OCI-LY7 (cell line): ENCODE data around the gene LYPD5. TPM values are rescaled to one million over a fixed set of nuclear protein-coding genes. Genes with fewer than 3 reads are reported as not detected.

Source experiments
- BruUV-seq: library from RNA; stranded (reverse); fragments of 400-500 nt; replicated peaks from 2 replicates; lab custom pipeline; 2021; lab: Mats Ljungman, UMichigan
- CTCF ChIA-PET: fragments of 300-600 bp; sonication (Branson Sonifier 250); formaldehyde crosslinking; loops from one replicate; lab custom pipeline; 2022; ENCODE audit warnings: antibody characterized with exemption; ENCODE audit not compliant: unreplicated experiment; lab: Charles Lee
- POLR2A ChIA-PET: fragments of 300-600 bp; sonication (Branson Sonifier 250); formaldehyde crosslinking; loops from one replicate; lab custom pipeline; 2022; ENCODE audit warnings: antibody characterized with exemption; lab: Charles Lee
- DNase-seq: peaks from one replicate; pipeline ENCODE4 v3.0.0-alpha.2; 2015; ENCODE audit warnings: low spot score
- H2AFZ ChIP-seq: fragments of 200-600 bp; sonication (generic), shearing (Covaris generic); 2 replicates; pipeline ENCODE4 v1.6.1; 2014; ENCODE audit warnings: mild to moderate bottlenecking, antibody characterized with exemption, low read length, moderate library complexity
- H3K27ac ChIP-seq: fragments of 200-600 bp; sonication (generic); 2 replicates; pipeline ENCODE4 v1.5.1; 2014; ENCODE audit warnings: mixed run types, low read depth, mild to moderate bottlenecking, moderate library complexity, low read length, inconsistent platforms; ENCODE audit not compliant: poor library complexity, severe bottlenecking
- H3K36me3 ChIP-seq: fragments of 200-600 bp; sonication (generic); 2 replicates; pipeline ENCODE4 v1.6.1; 2014; ENCODE audit warnings: mild to moderate bottlenecking, antibody characterized with exemption, low read length, moderate library complexity, mixed read lengths; ENCODE audit not compliant: insufficient read depth
- H3K4me1 ChIP-seq: fragments of 200-600 bp; sonication (generic); 2 replicates; pipeline ENCODE4 v1.5.1; 2014; ENCODE audit warnings: mild to moderate bottlenecking, low read length; ENCODE audit not compliant: insufficient read depth, poor library complexity, severe bottlenecking
- H3K4me2 ChIP-seq: fragments of 200-600 bp; sonication (generic); 2 replicates; pipeline ENCODE4 v1.6.1; 2014; ENCODE audit warnings: mild to moderate bottlenecking, low read length
- H3K4me3 ChIP-seq: fragments of 200-600 bp; sonication (generic); 2 replicates; pipeline ENCODE4 v1.5.1; 2014; ENCODE audit warnings: mild to moderate bottlenecking, low read depth, low read length; ENCODE audit not compliant: poor library complexity, severe bottlenecking
- H3K79me2 ChIP-seq: fragments of 200-600 bp; sonication (generic); 2 replicates; pipeline ENCODE4 v1.6.1; 2016; ENCODE audit warnings: low read depth, mild to moderate bottlenecking, low read length, moderate library complexity, mixed read lengths; ENCODE audit not compliant: insufficient read depth
- H3K9me2 ChIP-seq: fragments of 200-600 bp; sonication (generic); 2 replicates; pipeline ENCODE4 v1.6.1; 2016; ENCODE audit warnings: mild to moderate bottlenecking, low read length, mixed read lengths; ENCODE audit not compliant: insufficient read depth
- H3K9me3 ChIP-seq: fragments of 200-600 bp; sonication (generic); 2 replicates; pipeline ENCODE4 v1.6.1; 2014; ENCODE audit warnings: mild to moderate bottlenecking, mixed run types, low read length, mixed read lengths
- H4K20me1 ChIP-seq: fragments of 200-600 bp; sonication (generic); 2 replicates; pipeline ENCODE4 v1.6.1; 2014; ENCODE audit warnings: mild to moderate bottlenecking, antibody characterized with exemption, low read length, moderate library complexity, mixed read lengths; ENCODE audit not compliant: insufficient read depth
- EZH2phosphoT487 ChIP-seq: fragments of 200-600 bp; sonication (generic); IDR thresholded peaks from 2 replicates; pipeline ENCODE4 v1.6.1; 2018; ENCODE audit warnings: low read depth, borderline replicate concordance, mild to moderate bottlenecking, mixed run types, antibody characterized with exemption, low read length, moderate library complexity, mixed read lengths
- intact Hi-C: fragments of 100-400 bp; cut with micrococcal nuclease; formaldehyde crosslinking; loops from one replicate; pipeline ENCODE4 v1.10.0; 2022; ENCODE audit not compliant: unreplicated experiment
- total RNA-seq, 2 experiments: library from RNA; depleted of rRNA in 1 of 2; stranded (reverse); fragments of >200 nt in 1 of 2; shearing (Covaris generic) in 1 of 2; gene quantifications; 2 replicates each; pipeline ENCODE4 v1.2.3, GENCODE V29; 2014 to 2022
- TF ChIP-seq, protein P1 (sequence below): fragments of 200-600 bp; sonication (generic); conservative IDR thresholded peaks from 2 replicates; pipeline ENCODE4 v1.5.1; 2014; ENCODE audit warnings: mild to moderate bottlenecking, antibody characterized with exemption, low read length, moderate library complexity, mixed read lengths

LYPD5 gene
- total RNA-seq, 2 experiments from 2014 or later, result not detected

DNA sequence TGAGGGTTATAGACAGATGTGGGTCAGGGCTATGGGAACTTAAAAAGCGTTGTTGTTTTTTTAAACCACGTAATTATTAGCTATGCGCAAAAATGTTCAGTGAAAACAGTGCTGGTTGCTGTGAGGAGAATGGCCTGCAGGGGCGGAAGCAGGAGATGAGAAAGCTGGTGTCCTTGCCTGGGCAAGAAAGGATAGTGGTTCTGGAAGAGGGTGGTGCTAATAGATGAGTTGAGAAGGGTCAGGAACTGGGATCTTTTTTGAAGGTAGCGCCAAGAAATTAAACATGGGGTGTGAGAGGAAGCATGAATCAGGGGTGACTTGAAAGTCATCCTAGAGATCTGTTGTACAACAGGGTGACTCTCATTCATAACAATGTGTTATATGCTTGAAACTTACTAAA lies 42.7 kb downstream of the LYPD5 start:
- intact Hi-C loops, result no loop called here
- ChIA-PET CTCF (interaction anchor here (0.6 kb wide), 1 partner anchor 17 kb away, joined by 3 read pairs; no protein-coding TSS in a partner anchor), POLR2A (interaction anchor here (1.1 to 2.1 kb wide), 4 partner anchors 8 to 132 kb away, joined by 3 to 4 read pairs (median 4); no protein-coding TSS in a partner anchor)
- Histone ChIP-seq H3K4me2 (peak overlapping the region; percentile 50), H4K20me1 (no peaks in the 10 kb centered on the region), H3K9me2 (no peaks in the 10 kb centered on the region), H3K4me3 (peak overlapping the region; percentile 21), H3K9me3 (no peaks in the 10 kb centered on the region), H3K4me1 (peaks cover 80% of the 10 kb centered on the region), H3K79me2 (peaks cover 15% of the 10 kb centered on the region; the same call in 1 of the 2 replicates), H3K36me3 (peaks cover 14% of the 10 kb centered on the region), H2AFZ (peak overlapping the region; percentile 66; the same call in 1 of the 2 replicates), H3K27ac (peak overlapping the region; percentile 98)
- DNase-seq, result peak; percentile 56
- BruUV-seq, result no TSS peak
- TF ChIP-seq, protein P1, sequence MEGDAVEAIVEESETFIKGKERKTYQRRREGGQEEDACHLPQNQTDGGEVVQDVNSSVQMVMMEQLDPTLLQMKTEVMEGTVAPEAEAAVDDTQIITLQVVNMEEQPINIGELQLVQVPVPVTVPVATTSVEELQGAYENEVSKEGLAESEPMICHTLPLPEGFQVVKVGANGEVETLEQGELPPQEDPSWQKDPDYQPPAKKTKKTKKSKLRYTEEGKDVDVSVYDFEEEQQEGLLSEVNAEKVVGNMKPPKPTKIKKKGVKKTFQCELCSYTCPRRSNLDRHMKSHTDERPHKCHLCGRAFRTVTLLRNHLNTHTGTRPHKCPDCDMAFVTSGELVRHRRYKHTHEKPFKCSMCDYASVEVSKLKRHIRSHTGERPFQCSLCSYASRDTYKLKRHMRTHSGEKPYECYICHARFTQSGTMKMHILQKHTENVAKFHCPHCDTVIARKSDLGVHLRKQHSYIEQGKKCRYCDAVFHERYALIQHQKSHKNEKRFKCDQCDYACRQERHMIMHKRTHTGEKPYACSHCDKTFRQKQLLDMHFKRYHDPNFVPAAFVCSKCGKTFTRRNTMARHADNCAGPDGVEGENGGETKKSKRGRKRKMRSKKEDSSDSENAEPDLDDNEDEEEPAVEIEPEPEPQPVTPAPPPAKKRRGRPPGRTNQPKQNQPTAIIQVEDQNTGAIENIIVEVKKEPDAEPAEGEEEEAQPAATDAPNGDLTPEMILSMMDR, result peak; percentile 73
- TF ChIP-seq EZH2phosphoT487, result no peak

DNA sequence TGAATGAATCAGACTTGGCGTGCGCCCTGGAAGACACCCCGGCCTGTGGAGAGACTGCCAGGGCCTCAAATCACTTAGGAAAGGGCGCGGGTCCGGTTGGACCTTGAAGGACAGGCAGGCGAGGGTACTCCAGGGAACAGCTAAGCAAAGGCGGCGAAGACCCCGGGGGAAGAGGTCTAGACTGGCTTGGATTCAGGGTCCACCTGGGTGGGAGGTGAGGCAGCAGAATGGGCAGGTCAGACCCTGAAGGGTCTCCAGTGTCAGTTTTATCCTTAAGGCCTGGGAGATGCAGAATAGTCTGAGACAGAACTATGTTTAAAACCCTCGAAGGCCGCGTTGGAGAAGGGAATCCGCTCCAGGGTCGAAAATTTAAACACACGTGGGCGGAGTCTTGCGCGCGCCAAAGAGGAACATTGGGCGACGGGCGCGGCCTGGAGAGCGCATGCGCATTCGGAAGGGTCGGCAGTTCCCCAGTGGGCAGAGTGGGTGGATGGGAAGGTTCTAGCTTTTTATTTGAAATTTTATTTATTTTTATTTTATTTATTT lies 46.9 kb downstream of the LYPD5 start:
- CTCF ChIA-PET, result interaction anchor here (1.4 kb wide), 1 partner anchor 23 kb away, joined by 3 read pairs; no protein-coding TSS in a partner anchor
- Histone ChIP-seq H3K36me3 (peaks cover 36% of the 10 kb centered on the region), H4K20me1 (no peaks in the 10 kb centered on the region), H3K4me2 (peak overlapping the region; percentile 99), H2AFZ (no peak overlapping the region), H3K9me3 (no peaks in the 10 kb centered on the region), H3K9me2 (no peaks in the 10 kb centered on the region), H3K4me1 (peaks cover 62% of the 10 kb centered on the region), H3K4me3 (peak overlapping the region; percentile 98), H3K27ac (peak overlapping the region; percentile 98), H3K79me2 (peaks cover 41% of the 10 kb centered on the region; the same call in 1 of the 2 replicates)
- TF ChIP-seq EZH2phosphoT487, result no peak
- TF ChIP-seq, protein P1, result no peak
- BruUV-seq, result TSS peak; percentile 91
- DNase-seq, result peak; percentile 89
- intact Hi-C loops, result loop anchor here (1.0 kb wide), 1 partner anchor 10 kb away; no protein-coding TSS in a partner anchor
- POLR2A ChIA-PET, result interaction anchor here (1.1 to 3.9 kb wide), 6 partner anchors 8 to 29 kb away, joined by 4 to 27 read pairs (median 6); partner anchors contain the start of gene KCNN4
